ENCODE data around the gene CORO1C. TPM values are rescaled to one million over a fixed set of nuclear protein-coding genes. Genes with fewer than 3 reads are reported as not detected.

CORO1C gene
- total RNA-seq, 2 experiments from 2014 or later = 38.5 to 41.3 TPM

DNA sequence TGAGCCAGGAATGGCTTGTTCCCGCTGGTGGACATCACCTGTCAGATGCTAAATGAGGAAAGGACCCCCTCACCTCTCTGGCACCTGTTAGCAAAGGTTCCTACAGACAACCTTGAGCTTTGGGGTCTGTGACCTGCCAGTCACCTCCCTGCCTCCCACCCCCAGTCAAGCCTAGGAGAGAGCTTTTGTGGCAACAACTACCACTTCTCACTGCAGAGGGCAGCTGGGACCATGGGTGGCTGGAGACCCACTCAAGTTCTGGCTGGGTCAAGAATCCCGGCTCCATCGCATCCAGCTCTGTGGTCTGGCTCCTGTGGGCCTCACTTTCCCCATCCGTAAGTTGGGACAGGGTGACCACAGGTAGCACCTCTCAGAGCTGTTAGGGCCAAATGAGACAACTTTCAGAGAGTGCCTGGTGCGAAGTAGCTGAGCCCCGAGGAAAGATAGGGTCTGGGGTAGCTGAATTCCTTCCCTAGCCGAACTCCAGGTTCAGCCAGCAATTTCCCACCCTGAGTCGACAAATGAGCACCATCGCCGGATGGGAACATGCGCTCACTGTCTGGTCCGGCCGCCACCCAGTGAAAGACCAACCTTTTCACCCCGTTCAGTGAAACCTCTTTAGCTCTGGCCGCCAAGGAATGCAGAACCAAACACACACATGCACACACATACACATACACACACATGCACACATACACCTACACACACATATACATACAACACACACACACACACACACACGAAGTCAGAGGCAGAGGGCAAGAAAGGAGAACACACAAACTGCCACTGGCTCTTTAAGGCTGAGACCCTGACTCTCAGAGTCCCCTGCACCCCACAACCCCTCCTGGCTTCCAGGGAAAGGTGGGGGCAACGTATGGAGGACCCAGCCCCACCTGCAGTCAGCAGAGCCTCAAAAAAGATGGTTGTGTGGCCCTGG, 135.3 kb downstream of the CORO1C start:
- DNase-seq = no peak
- H3K36me3 Mint-ChIP-seq (ENCODE audit: low read depth) = no peaks in the 10 kb centered on the region
- no peaks in the 10 kb centered on the region for H3K9me3 Mint-ChIP-seq
- H3K27me3 Mint-ChIP-seq = no peaks in the 10 kb centered on the region
- no peak overlapping the region for H3K27ac Mint-ChIP-seq
- ChIA-PET POLR2A (no interaction called here), CTCF (interaction anchor here (0.6 to 1.8 kb wide), 3 partner anchors 8 to 505 kb away, joined by 3 to 4 read pairs (median 4); no protein-coding TSS in a partner anchor)
- no peak overlapping the region for H3K4me3 Mint-ChIP-seq
- no peaks in the 10 kb centered on the region for H3K4me1 Mint-ChIP-seq

Small RNAs within 50 kb of the gene (microRNA-seq; reads per million reads assigned to microRNA genes)
- not detected for gene MIR4496 (ENCODE audit: borderline microRNAs expressed, borderline replicate concordance)

Other genes starting within 250 kb of the CORO1C start
- gene FICD, start 216.2 kb downstream of the CORO1C start, total RNA-seq = 1 to 10 TPM; 5.6 to 6.8 TPM
- 10 to 100 TPM; 63.0 to 72.6 TPM for gene SART3, start 170.3 kb downstream of the CORO1C start, total RNA-seq
- gene ISCU, start 168.9 kb downstream of the CORO1C start, total RNA-seq = 10 to 100 TPM; 60.8 to 66.0 TPM
- gene TMEM119, start 133.4 kb downstream of the CORO1C start, total RNA-seq = 1 to 10 TPM; 1.2 to 1.7 TPM
- gene SELPLG, start 97.6 kb downstream of the CORO1C start, total RNA-seq = 100 to 1,000 TPM; 207 to 214 TPM
- 10 to 100 TPM; 24.2 to 27.4 TPM for gene SSH1, start 126.1 kb upstream of the CORO1C start, total RNA-seq
- gene DAO, start 148.6 kb upstream of the CORO1C start, total RNA-seq = not detected

Data from activated CD4-positive, alpha-beta T cell treated with anti-CD3 and anti-CD28 coated beads, Interleukin-2, amount 10 ng/mL, durations not matched to agents 7 days and 5 days (primary cell).